KMS-11 (cell line): ENCODE measurements around the gene RFX5.

Experiments used
- H2AFZ ChIP-seq: fragments of 200-600 bp; sonication (generic); 2 replicates; pipeline ENCODE4 v1.6.1; 2016; ENCODE audit warnings: antibody characterized with exemption, mixed run types, low read depth
- H3K27ac ChIP-seq: fragments of 200-600 bp; sonication (generic); 2 replicates; pipeline ENCODE4 v1.6.1; 2016; ENCODE audit warnings: mild to moderate bottlenecking, mixed run types
- H3K27me3 ChIP-seq: fragments of 200-600 bp; sonication (generic); 2 replicates; pipeline ENCODE4 v1.6.1; 2017; ENCODE audit warnings: mild to moderate bottlenecking, low read depth, mixed run types, moderate library complexity; ENCODE audit not compliant: insufficient read depth
- H3K36me3 ChIP-seq: fragments of 200-600 bp; sonication (generic); 2 replicates; pipeline ENCODE4 v1.6.1; 2017; ENCODE audit warnings: mild to moderate bottlenecking, mixed run types; ENCODE audit not compliant: insufficient read depth
- H3K4me1 ChIP-seq: fragments of 200-600 bp; sonication (generic); 2 replicates; pipeline ENCODE4 v1.6.1; 2016; ENCODE audit warnings: mild to moderate bottlenecking, low read depth, mixed run types; ENCODE audit not compliant: poor library complexity, severe bottlenecking
- H3K4me2 ChIP-seq: fragments of 200-600 bp; sonication (generic); 2 replicates; pipeline ENCODE4 v1.7.0; 2016; ENCODE audit warnings: mild to moderate bottlenecking, mixed run types
- H3K4me3 ChIP-seq: fragments of 200-600 bp; sonication (generic); IDR thresholded peaks from 2 replicates; pipeline ENCODE4 v1.6.1; 2017; ENCODE audit warnings: low read depth, low read length, mixed read lengths; ENCODE audit not compliant: insufficient read depth
- H3K79me2 ChIP-seq: fragments of 200-600 bp; sonication (generic); 2 replicates; pipeline ENCODE4 v1.6.1; 2016; ENCODE audit warnings: low read depth, mixed run types; ENCODE audit not compliant: insufficient read depth
- H3K9ac ChIP-seq: fragments of 200-600 bp; sonication (generic); 2 replicates; pipeline ENCODE4 v1.6.1; 2016; ENCODE audit warnings: mild to moderate bottlenecking, mixed run types
- H4K20me1 ChIP-seq: fragments of 200-600 bp; sonication (generic); 2 replicates; pipeline ENCODE4 v1.6.1; 2016; ENCODE audit warnings: mild to moderate bottlenecking, mixed run types; ENCODE audit not compliant: insufficient read depth
- TF ChIP-seq, protein P1 (sequence below): fragments of 200-600 bp; sonication (generic); conservative IDR thresholded peaks from 2 replicates; pipeline ENCODE4 v1.6.1; 2017; ENCODE audit warnings: low read depth, mild to moderate bottlenecking, antibody characterized with exemption, low read length, moderate library complexity, mixed read lengths

The RFX5 gene

DNA sequence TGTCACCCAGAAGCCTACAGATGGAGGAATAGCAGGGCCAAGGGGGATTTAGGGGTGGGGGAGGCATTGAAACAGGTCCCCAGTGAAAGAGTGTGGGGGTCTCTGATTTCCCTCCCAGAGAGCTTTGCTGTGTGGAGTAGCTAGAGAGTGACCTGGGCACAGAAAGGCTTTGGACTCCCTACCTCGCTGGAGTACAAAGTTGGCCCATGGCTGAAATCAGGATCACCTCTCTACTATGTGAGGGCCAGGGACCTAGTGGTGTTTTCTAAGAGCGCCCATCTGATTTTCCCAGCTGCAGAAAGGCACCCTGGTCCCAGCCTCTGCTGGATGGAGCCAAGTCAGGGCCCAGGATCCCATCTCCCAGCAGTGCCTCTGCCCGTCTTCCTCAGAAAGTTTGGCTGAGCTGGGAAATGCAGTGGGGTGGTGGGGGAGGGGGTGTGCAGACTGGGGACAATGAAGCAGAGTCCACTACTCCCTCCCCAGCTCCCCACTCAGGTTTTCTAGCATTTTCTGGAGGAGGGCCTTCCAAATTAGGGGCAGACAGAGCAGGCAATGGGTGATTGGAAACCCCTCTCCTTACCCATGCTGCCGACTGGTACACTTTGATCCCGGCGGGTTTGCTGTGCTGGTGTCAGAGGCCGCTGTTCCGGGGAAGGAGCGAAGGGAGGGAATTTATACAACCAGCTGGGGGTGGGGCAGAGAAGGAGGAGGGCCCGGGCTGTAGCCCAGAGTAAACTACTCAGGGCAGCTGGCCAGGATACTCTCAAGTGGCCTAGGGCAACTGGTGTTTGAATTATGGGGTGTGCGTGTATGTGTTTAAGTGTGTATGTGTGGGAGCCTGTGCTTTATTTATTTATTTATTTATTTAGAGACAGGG lies 25.2 kb upstream of the RFX5 start, which contains the start of gene SELENBP1:
Gene SELENBP1, minus strand, starts transcription at position 648 of the 877 bp plus-strand sequence. Its CDS starts 64 bp downstream, at position 584.
- Histone ChIP-seq H3K4me2 (no peak within 1 kb of the TSS), H3K36me3 (no peaks in the 10 kb centered on the region), H3K27ac (no peak within 1 kb of the TSS), H3K9ac (no peak within 1 kb of the TSS), H3K4me3 (no peak within 1 kb of the TSS), H3K27me3 (no peaks in the 10 kb centered on the region), H4K20me1 (no peaks in the 10 kb centered on the region), H3K79me2 (no peaks in the 10 kb centered on the region), H3K4me1 (no peaks in the 10 kb centered on the region), H2AFZ (no peak within 1 kb of the TSS)
- TF ChIP-seq, protein P1, sequence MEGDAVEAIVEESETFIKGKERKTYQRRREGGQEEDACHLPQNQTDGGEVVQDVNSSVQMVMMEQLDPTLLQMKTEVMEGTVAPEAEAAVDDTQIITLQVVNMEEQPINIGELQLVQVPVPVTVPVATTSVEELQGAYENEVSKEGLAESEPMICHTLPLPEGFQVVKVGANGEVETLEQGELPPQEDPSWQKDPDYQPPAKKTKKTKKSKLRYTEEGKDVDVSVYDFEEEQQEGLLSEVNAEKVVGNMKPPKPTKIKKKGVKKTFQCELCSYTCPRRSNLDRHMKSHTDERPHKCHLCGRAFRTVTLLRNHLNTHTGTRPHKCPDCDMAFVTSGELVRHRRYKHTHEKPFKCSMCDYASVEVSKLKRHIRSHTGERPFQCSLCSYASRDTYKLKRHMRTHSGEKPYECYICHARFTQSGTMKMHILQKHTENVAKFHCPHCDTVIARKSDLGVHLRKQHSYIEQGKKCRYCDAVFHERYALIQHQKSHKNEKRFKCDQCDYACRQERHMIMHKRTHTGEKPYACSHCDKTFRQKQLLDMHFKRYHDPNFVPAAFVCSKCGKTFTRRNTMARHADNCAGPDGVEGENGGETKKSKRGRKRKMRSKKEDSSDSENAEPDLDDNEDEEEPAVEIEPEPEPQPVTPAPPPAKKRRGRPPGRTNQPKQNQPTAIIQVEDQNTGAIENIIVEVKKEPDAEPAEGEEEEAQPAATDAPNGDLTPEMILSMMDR = no peak

- Histone ChIP-seq H3K27ac (no peak overlapping the region), H3K9ac (no peak overlapping the region), H3K4me1 (no peaks in the 10 kb centered on the region), H3K36me3 (no peaks in the 10 kb centered on the region), H4K20me1 (no peaks in the 10 kb centered on the region), H3K4me3 (no peak overlapping the region), H2AFZ (no peak overlapping the region), H3K4me2 (no peak overlapping the region), H3K79me2 (no peaks in the 10 kb centered on the region), H3K27me3 (no peaks in the 10 kb centered on the region)
- TF ChIP-seq, protein P1 = no peak
Observed at GRCh38 chr1:151371370-151372057, 24.5 kb upstream of the RFX5 start.

- Histone ChIP-seq H2AFZ (no peak overlapping the region), H3K27me3 (no peaks in the 10 kb centered on the region), H3K27ac (no peak overlapping the region), H3K4me3 (no peak overlapping the region), H4K20me1 (no peaks in the 10 kb centered on the region), H3K4me1 (no peaks in the 10 kb centered on the region), H3K9ac (no peak overlapping the region), H3K79me2 (no peaks in the 10 kb centered on the region), H3K36me3 (no peaks in the 10 kb centered on the region), H3K4me2 (no peak overlapping the region)
- TF ChIP-seq, protein P1 = no peak
Observed at GRCh38 chr1:151370211-151370911, 23.3 kb upstream of the RFX5 start.

- H2AFZ ChIP-seq = no peak overlapping the region
- H3K36me3 ChIP-seq = no peaks in the 10 kb centered on the region
- no peaks in the 10 kb centered on the region for H3K4me1 ChIP-seq
- no peak overlapping the region for H3K4me2 ChIP-seq
- H3K79me2 ChIP-seq = no peaks in the 10 kb centered on the region
- TF ChIP-seq, protein P1 = no peak
- no peak overlapping the region for H3K4me3 ChIP-seq
- H3K9ac ChIP-seq = no peak overlapping the region
- no peak overlapping the region for H3K27ac ChIP-seq
- no peaks in the 10 kb centered on the region for H4K20me1 ChIP-seq
- no peaks in the 10 kb centered on the region for H3K27me3 ChIP-seq
Observed at GRCh38 chr1:151369621-151370048, 22.6 kb upstream of the RFX5 start.
